ENCODE measurements around the gene TXNRD2.
A peak's percentile ranks its signal among the peaks of the same experiment; 100 is the strongest.
"Not testable (repeated sequence)": the region's sequence is repeated elsewhere in the genome, so short reads cannot be mapped to it uniquely, and the experiment has no call there.

The TXNRD2 gene

GRCh38 chr22:19909350-19910179 is 32.1 kb downstream of the TXNRD2 start:
- no peak overlapping the region for H3K4me3 ChIP-seq (ENCODE audit: low read depth, low read length)
- DNase-seq (ENCODE audit: low read depth), result peak; percentile 43
- TF ChIP-seq CTCF (IDR thresholded peaks at IDR 0.05; ENCODE audit: low read depth, low read length, missing control alignments), result peak; percentile 96

- DNase-seq (ENCODE audit: low read depth), result not testable (repeated sequence)
These were observed 33.7 kb downstream of the TXNRD2 start for GRCh38 chr22:19907902-19908301.

DNA sequence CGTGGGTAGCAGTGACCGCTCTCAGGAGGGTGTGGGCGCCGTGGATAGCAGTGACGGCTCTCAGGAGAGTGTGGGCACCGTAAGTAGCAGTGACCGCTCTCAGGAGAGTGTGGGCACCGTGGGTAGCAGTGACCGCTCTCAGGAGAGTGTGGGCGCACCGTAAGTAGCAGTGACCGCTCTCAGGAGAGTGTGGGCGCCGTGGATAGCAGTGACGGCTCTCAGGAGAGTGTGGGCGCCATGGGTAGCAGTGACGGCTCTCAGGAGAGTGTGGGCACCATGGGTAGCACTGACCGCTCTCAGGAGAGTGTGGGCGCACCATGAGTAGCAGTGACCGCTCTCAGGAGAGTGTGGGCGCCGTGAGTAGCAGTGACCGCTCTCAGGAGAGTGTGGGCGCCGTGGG is 34.8 kb downstream of the TXNRD2 start:
- not testable (repeated sequence) for DNase-seq (ENCODE audit: low read depth); H3K4me3 ChIP-seq (ENCODE audit: low read depth, low read length)

More at GRCh38 chr22:19907902-19908301, 33.7 kb downstream of the TXNRD2 start:
- H3K4me3 ChIP-seq (ENCODE audit: low read depth, low read length), result not testable (repeated sequence)

DNA sequence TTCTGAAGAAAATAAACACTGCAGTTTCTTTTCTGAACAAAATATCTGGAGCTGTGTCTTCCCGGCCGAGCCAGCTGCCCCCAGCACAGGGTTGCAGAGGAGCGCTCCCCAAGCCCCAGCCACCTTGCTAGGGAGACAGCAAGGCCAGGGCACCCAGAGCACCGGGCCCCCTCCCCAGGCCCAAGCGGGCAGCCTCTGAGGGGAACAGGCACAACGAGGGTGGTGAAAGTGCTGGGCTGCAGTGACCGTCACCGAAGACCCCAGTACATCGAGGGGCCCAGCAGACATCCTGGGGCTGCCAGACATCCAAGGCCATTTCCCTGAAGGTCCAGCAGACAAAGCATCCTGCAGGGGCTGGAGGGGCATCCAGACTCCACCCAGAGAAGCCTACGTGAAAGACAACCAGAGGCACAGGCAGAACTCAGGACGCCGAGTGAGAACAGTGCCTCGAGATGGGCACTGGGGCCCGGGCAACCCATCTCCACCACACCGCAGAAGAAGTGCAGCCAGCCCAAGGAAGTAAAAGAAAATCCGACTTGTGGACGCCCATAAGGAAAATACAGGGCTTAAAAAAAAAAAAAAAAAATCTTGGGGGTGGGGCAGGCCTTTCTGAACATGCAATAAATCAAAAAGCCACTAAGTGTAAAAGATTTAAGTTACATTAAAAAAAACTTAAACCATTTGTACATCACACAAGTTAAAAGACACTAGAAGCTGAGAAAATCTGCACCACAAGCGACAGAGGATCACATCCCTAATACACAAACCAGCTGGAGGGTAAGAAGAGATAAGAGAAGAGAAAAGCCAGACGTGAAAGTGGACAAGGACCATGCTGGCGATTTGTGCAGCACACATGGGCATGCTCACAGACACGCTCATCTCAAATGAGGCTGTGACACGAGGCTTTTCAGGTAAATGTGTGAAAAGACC is 36.0 kb downstream of the TXNRD2 start:
- TF ChIP-seq CTCF (IDR thresholded peaks at IDR 0.05; ENCODE audit: low read depth, low read length, missing control alignments), result no peak
- DNase-seq (ENCODE audit: low read depth), result no peak

DNA sequence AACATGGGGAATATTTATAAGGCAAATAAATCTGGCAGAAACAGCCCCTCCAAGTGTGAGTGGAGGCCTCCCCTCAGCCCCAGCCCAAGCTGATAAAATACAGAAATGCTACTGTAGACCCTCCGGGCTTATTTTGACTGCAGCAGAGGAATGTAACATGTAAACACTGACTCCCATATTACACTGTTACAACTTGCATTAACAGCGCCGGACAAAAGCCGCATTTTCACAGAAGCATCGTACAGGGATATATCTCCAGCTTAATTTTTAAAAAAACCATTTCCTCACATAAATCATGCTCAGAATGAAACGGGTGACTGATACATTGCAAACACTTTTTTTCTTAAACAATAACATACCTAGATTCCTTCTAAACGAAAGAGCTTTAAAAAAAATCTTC is 36.7 kb downstream of the TXNRD2 start:
- no peak for TF ChIP-seq CTCF (IDR thresholded peaks at IDR 0.05; ENCODE audit: low read depth, low read length, missing control alignments)
- DNase-seq (ENCODE audit: low read depth), result no peak
- H3K4me3 ChIP-seq (ENCODE audit: low read depth, low read length), result no peak overlapping the region

More for the DNA sequence above, 36.0 kb downstream of the TXNRD2 start:
- no peak overlapping the region for H3K4me3 ChIP-seq (ENCODE audit: low read depth, low read length)

- no peak for DNase-seq (ENCODE audit: low read depth)
- no peak for TF ChIP-seq CTCF (IDR thresholded peaks at IDR 0.05; ENCODE audit: low read depth, low read length, missing control alignments)
- H3K4me3 ChIP-seq (ENCODE audit: low read depth, low read length), result no peak overlapping the region
These were observed 37.3 kb downstream of the TXNRD2 start for GRCh38 chr22:19904174-19904856.

DNA sequence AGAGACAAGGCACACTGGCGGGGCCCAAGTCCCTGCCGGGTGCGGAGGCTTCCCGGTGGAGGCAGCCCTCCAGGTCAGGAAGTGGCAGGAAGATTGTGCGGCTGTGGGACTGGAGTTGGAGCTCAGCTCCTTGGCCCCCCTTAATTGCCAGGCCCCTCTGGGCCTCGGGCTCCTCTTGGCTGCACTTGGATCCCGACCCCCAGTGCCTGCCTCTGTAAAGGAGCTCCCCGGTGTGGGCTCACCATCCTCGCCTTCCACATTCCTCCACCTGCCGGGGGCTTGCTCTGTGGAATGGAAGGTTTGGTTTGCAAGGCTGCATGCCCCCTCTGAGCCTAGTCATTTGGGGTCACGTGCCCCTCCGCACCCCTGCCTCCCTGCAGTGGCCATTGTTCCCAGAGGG is 38.1 kb downstream of the TXNRD2 start:
- TF ChIP-seq CTCF (IDR thresholded peaks at IDR 0.05; ENCODE audit: low read depth, low read length, missing control alignments), result no peak
- no peak for DNase-seq (ENCODE audit: low read depth)

More for the DNA sequence above, 38.1 kb downstream of the TXNRD2 start:
- H3K4me3 ChIP-seq (ENCODE audit: low read depth, low read length), result no peak overlapping the region
